Measurements from ENCODE around the gene SHISA5. TPM values are rescaled to one million over a fixed set of nuclear protein-coding genes. Genes with fewer than 3 reads are reported as not detected.

Gene SHISA5
- total RNA-seq, 2 donors from 2014 or later = 192 to 193 TPM

GRCh38 chr3:48502728-48503168 lies 1.2 kb downstream of the SHISA5 start:
- Mint-ChIP-seq H3K9me3 (peaks cover 8% of the 10 kb centered on the region), H3K27ac (no peak overlapping the region), H3K4me3 (peak overlapping the region; percentile 81), H3K27me3 (ENCODE audit: insufficient read depth) (peaks cover 5% of the 10 kb centered on the region), H3K4me1 (peaks cover 26% of the 10 kb centered on the region), H3K36me3 (ENCODE audit: low read depth) (peaks cover 27% of the 10 kb centered on the region)
- peaks cover 9% of the 10 kb centered on the region for H3K9me3 ChIP-seq (ENCODE audit: control insufficient read depth, low read length)
- no peaks in the 10 kb centered on the region for H3K27me3 ChIP-seq (ENCODE audit: control insufficient read depth, insufficient read depth, low read length, poor library complexity, severe bottlenecking)
- H3K9ac ChIP-seq (ENCODE audit: extremely low read depth, low read length, poor library complexity, severe bottlenecking) = peak overlapping the region; percentile 57
- peaks cover 11% of the 10 kb centered on the region for H3K4me1 ChIP-seq (ENCODE audit: control insufficient read depth, insufficient read depth, low read length)
- no peak for TF ChIP-seq CTCF (conservative IDR thresholded peaks at IDR 0.05)
- DNase-seq = no peak
- peaks cover 22% of the 10 kb centered on the region for H3K36me3 ChIP-seq (ENCODE audit: control insufficient read depth, insufficient read depth, low read length)
- peak overlapping the region; percentile 88 for H3K4me3 ChIP-seq (ENCODE audit: low read length)
- 89 to 95% methylated on average over 6 of the region's 6 CpGs for WGBS, 2 experiments (ENCODE audit: insufficient coverage in 1 of 2, insufficient read length in 1 of 2)
- no peak overlapping the region for H3K27ac ChIP-seq (ENCODE audit: low read depth, low read length)

- no peak overlapping the region for H3K9ac ChIP-seq (ENCODE audit: extremely low read depth, low read length, poor library complexity, severe bottlenecking)
- H3K36me3 Mint-ChIP-seq (ENCODE audit: low read depth) = peaks cover 32% of the 10 kb centered on the region
- no peak for DNase-seq
- H3K4me3 Mint-ChIP-seq = no peak overlapping the region
- peaks cover 5% of the 10 kb centered on the region for H3K27me3 Mint-ChIP-seq (ENCODE audit: insufficient read depth)
- H3K9me3 Mint-ChIP-seq = peaks cover 9% of the 10 kb centered on the region
- H3K4me1 Mint-ChIP-seq = peaks cover 21% of the 10 kb centered on the region
- no peak for TF ChIP-seq CTCF (conservative IDR thresholded peaks at IDR 0.05)
- peaks cover 26% of the 10 kb centered on the region for H3K36me3 ChIP-seq (ENCODE audit: control insufficient read depth, insufficient read depth, low read length)
- H3K4me1 ChIP-seq (ENCODE audit: control insufficient read depth, insufficient read depth, low read length) = peaks cover 11% of the 10 kb centered on the region
- peaks cover 9% of the 10 kb centered on the region for H3K9me3 ChIP-seq (ENCODE audit: control insufficient read depth, low read length)
- H3K27ac Mint-ChIP-seq = no peak overlapping the region
- WGBS, 2 experiments (ENCODE audit: insufficient coverage in 1 of 2, insufficient read length in 1 of 2) = 93 to 100% methylated on average over 1 to 5 of the region's 5 CpGs
- no peak overlapping the region for H3K27ac ChIP-seq (ENCODE audit: low read depth, low read length)
- H3K27me3 ChIP-seq (ENCODE audit: control insufficient read depth, insufficient read depth, low read length, poor library complexity, severe bottlenecking) = no peaks in the 10 kb centered on the region
- H3K4me3 ChIP-seq (ENCODE audit: low read length) = peak overlapping the region; percentile 88
Observed at GRCh38 chr3:48502121-48502520, 1.9 kb downstream of the SHISA5 start.

- Mint-ChIP-seq H3K36me3 (ENCODE audit: low read depth) (peaks cover 34% of the 10 kb centered on the region), H3K4me3 (no peak overlapping the region), H3K27ac (peak overlapping the region; percentile 74), H3K27me3 (ENCODE audit: insufficient read depth) (peaks cover 5% of the 10 kb centered on the region), H3K4me1 (peaks cover 15% of the 10 kb centered on the region), H3K9me3 (peaks cover 9% of the 10 kb centered on the region)
- H3K9me3 ChIP-seq (ENCODE audit: control insufficient read depth, low read length) = peaks cover 9% of the 10 kb centered on the region
- no peak overlapping the region for H3K9ac ChIP-seq (ENCODE audit: extremely low read depth, low read length, poor library complexity, severe bottlenecking)
- H3K4me1 ChIP-seq (ENCODE audit: control insufficient read depth, insufficient read depth, low read length) = peaks cover 10% of the 10 kb centered on the region
- no peak overlapping the region for H3K27ac ChIP-seq (ENCODE audit: low read depth, low read length)
- H3K36me3 ChIP-seq (ENCODE audit: control insufficient read depth, insufficient read depth, low read length) = peaks cover 26% of the 10 kb centered on the region
- H3K27me3 ChIP-seq (ENCODE audit: control insufficient read depth, insufficient read depth, low read length, poor library complexity, severe bottlenecking) = no peaks in the 10 kb centered on the region
- 91 to 96% methylated on average over 4 to 7 of the region's 7 CpGs for WGBS, 2 experiments (ENCODE audit: insufficient coverage in 1 of 2, insufficient read length in 1 of 2)
- no peak overlapping the region for H3K4me3 ChIP-seq (ENCODE audit: low read length)
- no peak for TF ChIP-seq CTCF (conservative IDR thresholded peaks at IDR 0.05)
- DNase-seq = no peak
Observed at GRCh38 chr3:48501196-48501595, 2.8 kb downstream of the SHISA5 start.

All from endodermal cell (in vitro differentiated cells).